Activated naive CD4-positive, alpha-beta T cell treated with anti-CD3 and anti-CD28 coated beads for 36 hours (primary cell): ENCODE results near the gene TUBB. TPM values are rescaled to one million over a fixed set of nuclear protein-coding genes. Genes with fewer than 3 reads are reported as not detected.

Experiments
- CTCF ChIA-PET: fragments of 350-600 bp; sonication (Branson Sonifier 250); formaldehyde crosslinking; loops from one replicate; lab custom pipeline; 2021; ENCODE audit warnings: antibody characterized with exemption; lab: Charles Lee
- DNase-seq: peaks from one replicate; pipeline ENCODE4 v3.0.0-alpha.2; 2020
- H3K27ac Mint-ChIP-seq: one replicate; pipeline ENCODE4 v1.8.0; 2021; ENCODE audit warnings: mild to moderate bottlenecking, mixed read lengths
- H3K27me3 Mint-ChIP-seq: one replicate; pipeline ENCODE4 v1.8.0; 2021; ENCODE audit warnings: low read depth, mixed read lengths
- H3K36me3 Mint-ChIP-seq: one replicate; pipeline ENCODE4 v1.8.0; 2021; ENCODE audit warnings: low read depth, mixed read lengths
- H3K4me1 Mint-ChIP-seq: one replicate; pipeline ENCODE4 v1.8.0; 2021; ENCODE audit warnings: low read depth, mixed read lengths
- H3K4me3 Mint-ChIP-seq: one replicate; pipeline ENCODE4 v1.8.0; 2021; ENCODE audit warnings: mild to moderate bottlenecking, moderate library complexity, mixed read lengths
- H3K9me3 Mint-ChIP-seq: one replicate; pipeline ENCODE4 v1.8.0; 2021; ENCODE audit warnings: mixed read lengths
- intact Hi-C: fragments of 100-400 bp; cut with micrococcal nuclease; formaldehyde crosslinking; loops from one replicate; pipeline ENCODE4 v1.15.1; 2023
- total RNA-seq, 2 experiments: library from RNA; stranded (reverse); gene quantifications; one replicate each; pipeline ENCODE4 v1.2.3, GENCODE V29; 2021

Gene TUBB
- total RNA-seq, 2 experiments from 2014 or later, result 1,781 to 1,838 TPM

DNA sequence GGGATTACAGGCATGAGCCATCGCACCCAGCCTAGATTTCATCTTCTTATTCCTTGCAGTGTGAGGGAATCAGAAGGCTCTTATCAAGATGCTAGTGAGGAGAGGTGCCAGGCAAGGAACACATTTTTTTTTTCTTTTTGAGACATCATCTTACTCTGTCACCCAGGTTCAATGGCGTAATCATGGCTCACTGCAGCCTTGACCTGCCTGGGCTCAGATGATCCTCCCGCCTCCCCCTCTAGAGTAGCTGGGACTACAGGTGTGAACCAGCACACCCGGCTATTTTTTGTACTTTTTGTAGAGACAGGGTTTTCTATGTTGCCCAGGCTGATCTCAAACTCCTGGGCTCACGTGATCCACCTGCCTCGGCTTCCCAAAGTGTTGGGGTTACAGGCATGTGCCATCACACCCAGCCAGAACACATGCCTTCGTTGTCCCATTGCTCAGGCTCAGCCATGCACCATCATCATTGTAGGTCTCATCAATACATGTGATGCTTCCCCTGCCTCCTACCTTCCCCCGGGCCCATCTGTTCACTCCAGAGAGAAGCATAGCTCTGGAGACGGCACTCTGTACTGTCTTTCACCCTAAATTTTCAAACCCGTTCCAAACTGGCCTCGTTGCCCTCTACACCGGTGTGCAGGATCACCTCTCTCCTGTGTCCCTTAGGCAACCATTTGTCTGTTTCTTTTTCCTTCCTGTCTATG, 12.2 kb downstream of the TUBB start:
- Mint-ChIP-seq H3K4me1 (peaks cover 62% of the 10 kb centered on the region), H3K27me3 (no peaks in the 10 kb centered on the region), H3K36me3 (peaks cover 54% of the 10 kb centered on the region), H3K4me3 (no peak overlapping the region), H3K9me3 (peaks cover 5% of the 10 kb centered on the region), H3K27ac (no peak overlapping the region)
- intact Hi-C loops, result no loop called here
- no peak for DNase-seq
- CTCF ChIA-PET, result interaction anchor here (0.6 to 19.6 kb wide), 11 partner anchors 9 to 190 kb away, joined by 3 to 346 read pairs (median 5); partner anchors contain the start of genes DHX16 and MRPS18B

- Mint-ChIP-seq H3K27ac (peak overlapping the region; percentile 82), H3K9me3 (peaks cover 5% of the 10 kb centered on the region), H3K27me3 (no peaks in the 10 kb centered on the region), H3K36me3 (peaks cover 63% of the 10 kb centered on the region), H3K4me1 (peaks cover 79% of the 10 kb centered on the region), H3K4me3 (peak overlapping the region; percentile 32)
- CTCF ChIA-PET, result interaction anchor here (0.6 to 19.6 kb wide), 7 partner anchors 11 to 224 kb away, joined by 3 to 346 read pairs (median 4); partner anchors contain the start of gene DHX16
- DNase-seq, result peak; percentile 63
- intact Hi-C loops, result loop anchor here (1.0 to 5.0 kb wide), 6 partner anchors 9 to 178 kb away; partner anchors contain the start of genes GNL1, IER3, PRR3 and TUBB
Observed at GRCh38 chr6:30735668-30736314, 15.6 kb downstream of the TUBB start.

GRCh38 chr6:30738532-30738931, 18.4 kb downstream of the TUBB start:
- DNase-seq, result no peak
- H3K27me3 Mint-ChIP-seq, result no peaks in the 10 kb centered on the region
- no peak overlapping the region for H3K4me3 Mint-ChIP-seq
- H3K9me3 Mint-ChIP-seq, result peaks cover 5% of the 10 kb centered on the region
- H3K4me1 Mint-ChIP-seq, result peaks cover 79% of the 10 kb centered on the region
- intact Hi-C loops, result loop anchor here (5.0 kb wide), 1 partner anchor 181 kb away; the partner anchor contains the start of genes GNL1 and PRR3
- CTCF ChIA-PET, result interaction anchor here (0.6 to 19.6 kb wide), 4 partner anchors 61 to 197 kb away, joined by 3 to 346 read pairs (median 18); partner anchors contain the start of gene DHX16
- no peak overlapping the region for H3K27ac Mint-ChIP-seq
- H3K36me3 Mint-ChIP-seq, result peaks cover 78% of the 10 kb centered on the region

GRCh38 chr6:30740540-30740870, 20.4 kb downstream of the TUBB start:
- H3K4me1 Mint-ChIP-seq, result peaks cover 74% of the 10 kb centered on the region
- intact Hi-C loops, result loop anchor here (5.0 kb wide), 3 partner anchors 42 to 347 kb away; partner anchors contain the start of genes MRPS18B and PPP1R10
- CTCF ChIA-PET, result interaction anchor here (1.6 kb wide), 1 partner anchor 10 kb away, joined by 10 read pairs; no protein-coding TSS in a partner anchor
- H3K4me3 Mint-ChIP-seq, result peak overlapping the region; percentile 32
- DNase-seq, result no peak
- peaks cover 5% of the 10 kb centered on the region for H3K9me3 Mint-ChIP-seq
- H3K36me3 Mint-ChIP-seq, result peaks cover 77% of the 10 kb centered on the region
- H3K27ac Mint-ChIP-seq, result no peak overlapping the region
- no peaks in the 10 kb centered on the region for H3K27me3 Mint-ChIP-seq

DNA sequence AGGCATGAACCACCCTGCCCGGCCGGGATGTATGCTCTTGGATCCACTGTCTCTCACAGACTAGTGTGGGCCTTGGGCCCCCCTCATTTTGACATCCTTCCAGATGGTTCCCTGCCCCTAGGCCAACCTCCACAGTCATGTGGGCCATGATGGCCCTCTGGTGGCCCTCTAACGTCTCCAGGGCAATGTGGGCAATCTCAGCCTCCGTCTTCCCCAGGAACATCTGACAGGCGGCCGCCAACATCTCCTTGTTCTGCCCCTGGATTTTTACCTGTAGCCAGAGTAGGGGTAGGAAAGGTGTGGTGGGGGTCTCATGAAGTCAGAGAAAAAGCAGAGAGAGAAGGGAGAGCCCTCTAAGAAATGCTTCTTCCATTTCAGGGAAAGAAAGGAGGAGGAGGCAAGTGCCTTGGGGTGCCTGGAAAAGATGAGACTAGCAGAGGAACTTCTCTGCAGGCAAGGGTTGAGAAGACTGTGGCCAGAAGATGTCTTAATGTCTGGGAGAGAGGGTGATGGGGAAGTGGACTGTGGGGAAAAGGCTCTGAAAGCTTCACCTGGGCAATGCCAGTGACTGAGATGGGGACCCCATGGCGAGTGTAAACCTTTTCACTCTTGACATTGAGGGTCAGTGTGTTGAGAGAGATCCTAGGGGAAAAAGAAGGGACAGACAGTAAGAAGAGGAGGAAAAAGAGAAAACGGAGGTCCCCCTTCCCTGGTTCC, 21.1 kb downstream of the TUBB start:
- peak overlapping the region; percentile 94 for H3K4me3 Mint-ChIP-seq
- CTCF ChIA-PET, result interaction anchor here (0.9 to 4.0 kb wide), 6 partner anchors 10 to 137 kb away, joined by 3 to 23 read pairs (median 5); partner anchors contain the start of gene TUBB

GRCh38 chr6:30741789-30742315, 21.7 kb downstream of the TUBB start:
- intact Hi-C loops, result loop anchor here (2.0 to 5.0 kb wide), 4 partner anchors 40 to 345 kb away; partner anchors contain the start of genes MRPS18B and PPP1R10
- peak overlapping the region; percentile 94 for H3K4me3 Mint-ChIP-seq
- peaks cover 63% of the 10 kb centered on the region for H3K36me3 Mint-ChIP-seq
- H3K4me1 Mint-ChIP-seq, result peaks cover 64% of the 10 kb centered on the region
- DNase-seq, result peak; percentile 65
- peaks cover 2% of the 10 kb centered on the region for H3K9me3 Mint-ChIP-seq
- H3K27me3 Mint-ChIP-seq, result no peaks in the 10 kb centered on the region
- CTCF ChIA-PET, result interaction anchor here (0.8 to 4.0 kb wide), 7 partner anchors 11 to 137 kb away, joined by 3 to 23 read pairs (median 5); partner anchors contain the start of gene TUBB
- peak overlapping the region; percentile 96 for H3K27ac Mint-ChIP-seq

More for the DNA sequence above, 21.1 kb downstream of the TUBB start:
- DNase-seq, result no peak
- intact Hi-C loops, result loop anchor here (5.0 kb wide), 3 partner anchors 41 to 346 kb away; partner anchors contain the start of genes MRPS18B and PPP1R10
- H3K27me3 Mint-ChIP-seq, result no peaks in the 10 kb centered on the region
- peaks cover 70% of the 10 kb centered on the region for H3K36me3 Mint-ChIP-seq
- peaks cover 4% of the 10 kb centered on the region for H3K9me3 Mint-ChIP-seq
- peak overlapping the region; percentile 96 for H3K27ac Mint-ChIP-seq
- H3K4me1 Mint-ChIP-seq, result peaks cover 67% of the 10 kb centered on the region

- CTCF ChIA-PET, result interaction anchor here (0.8 to 4.0 kb wide), 8 partner anchors 12 to 136 kb away, joined by 3 to 23 read pairs (median 5); partner anchors contain the start of gene TUBB
- H3K27ac Mint-ChIP-seq, result peak within 1 kb of the TSS; percentile 96
- DNase-seq, result peak; percentile 96
- H3K36me3 Mint-ChIP-seq, result peaks cover 57% of the 10 kb centered on the region
- peak within 1 kb of the TSS; percentile 94 for H3K4me3 Mint-ChIP-seq
- intact Hi-C loops, result loop anchor here (1.0 to 5.0 kb wide), 5 partner anchors 21 to 345 kb away; partner anchors contain the start of genes MRPS18B and PPP1R10
- peaks cover 61% of the 10 kb centered on the region for H3K4me1 Mint-ChIP-seq
- H3K27me3 Mint-ChIP-seq, result no peaks in the 10 kb centered on the region
- H3K9me3 Mint-ChIP-seq, result no peaks in the 10 kb centered on the region
Observed at GRCh38 chr6:30742316-30743098, 22.4 kb downstream of the TUBB start, which contains the start of gene FLOT1. Gene FLOT1, minus strand, starts transcription at chr6:30742687. Its CDS starts 498 bp downstream, at chr6:30742189.

DNA sequence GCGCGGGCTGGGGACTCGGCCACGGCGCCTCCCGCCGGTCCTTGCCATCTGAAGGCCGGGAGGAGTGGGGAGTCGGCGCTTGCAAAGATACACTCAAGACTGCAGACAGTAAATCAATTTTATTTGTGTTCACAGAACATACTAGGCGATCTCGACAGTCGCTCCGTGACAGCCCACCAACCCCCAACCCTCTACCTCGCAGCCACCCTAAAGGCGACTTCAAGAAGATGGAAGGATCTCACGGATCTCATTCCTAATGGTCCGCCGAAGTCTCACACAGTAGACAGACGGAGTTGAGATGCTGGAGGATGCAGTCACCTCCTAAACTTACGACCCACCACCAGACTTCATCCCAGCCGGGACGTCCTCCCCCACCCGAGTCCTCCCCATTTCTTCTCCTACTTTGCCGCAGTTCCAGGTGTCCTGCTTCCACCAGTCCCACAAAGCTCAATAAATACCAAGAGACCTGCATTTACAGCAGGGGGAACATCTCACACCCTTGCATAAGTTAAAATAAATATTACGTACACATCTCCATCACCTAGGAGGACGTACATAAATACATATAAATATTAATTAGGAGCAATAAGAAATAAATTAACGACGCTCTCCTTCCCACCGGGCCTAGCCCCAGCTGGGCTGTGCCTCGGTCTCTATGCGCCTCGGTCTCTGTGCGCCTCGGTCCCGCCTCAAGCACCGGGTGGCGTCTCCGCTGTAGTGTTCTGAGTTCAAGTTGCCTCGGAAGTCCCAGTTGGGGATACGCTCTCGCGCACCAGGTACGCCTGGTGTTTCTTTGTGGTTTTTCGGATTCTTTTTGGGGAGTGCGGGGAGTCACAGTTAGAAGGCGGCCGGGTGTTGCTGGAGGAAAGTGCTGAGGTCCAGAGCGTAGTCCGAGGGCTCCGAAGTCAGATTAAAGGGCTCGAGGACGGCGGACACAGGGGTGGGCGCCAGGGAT, 23.2 kb downstream of the TUBB start:
- peaks cover 60% of the 10 kb centered on the region for H3K4me1 Mint-ChIP-seq
- DNase-seq, result peak; percentile 74
- intact Hi-C loops, result loop anchor here (1.0 to 5.0 kb wide), 11 partner anchors 8 to 344 kb away; partner anchors contain the start of genes MRPS18B and PPP1R10
- H3K27ac Mint-ChIP-seq, result peak overlapping the region; percentile 96
- H3K9me3 Mint-ChIP-seq, result no peaks in the 10 kb centered on the region
- H3K27me3 Mint-ChIP-seq, result no peaks in the 10 kb centered on the region
- CTCF ChIA-PET, result interaction anchor here (0.5 to 4.0 kb wide), 10 partner anchors 23 to 340 kb away, joined by 3 to 23 read pairs (median 4); no protein-coding TSS in a partner anchor
- H3K36me3 Mint-ChIP-seq, result peaks cover 51% of the 10 kb centered on the region
- H3K4me3 Mint-ChIP-seq, result peak overlapping the region; percentile 94

GRCh38 chr6:30744054-30744805, 24.1 kb downstream of the TUBB start, which contains the start of gene IER3:
Gene IER3, minus strand, starts transcription at chr6:30744547. Its CDS starts 29 bp downstream, at chr6:30744518.
- Mint-ChIP-seq H3K9me3 (no peaks in the 10 kb centered on the region), H3K27me3 (no peaks in the 10 kb centered on the region), H3K4me3 (peak within 1 kb of the TSS; percentile 94), H3K36me3 (peaks cover 42% of the 10 kb centered on the region), H3K27ac (peak within 1 kb of the TSS; percentile 96), H3K4me1 (peaks cover 55% of the 10 kb centered on the region)
- intact Hi-C loops, result loop anchor here (1.0 to 5.0 kb wide), 9 partner anchors 9 to 343 kb away; partner anchors contain the start of genes MRPS18B and PPP1R10
- CTCF ChIA-PET, result interaction anchor here (0.7 to 4.0 kb wide), 11 partner anchors 22 to 169 kb away, joined by 3 to 23 read pairs (median 3); no protein-coding TSS in a partner anchor
- peak; percentile 90 for DNase-seq
